HFFc6 (cell line): Measurements from ENCODE around the gene KLHL6. TPM values are rescaled to one million over a fixed set of nuclear protein-coding genes. Genes with fewer than 3 reads are reported as not detected.

Source experiments
- DNase-seq: peaks from one replicate; pipeline ENCODE4 v3.0.0-alpha.2; 2018
- H3K27ac Mint-ChIP-seq: 2 replicates; pipeline ENCODE4 v1.8.0; 2020; ENCODE audit warnings: mild to moderate bottlenecking, mixed read lengths
- H3K27me3 Mint-ChIP-seq: 2 replicates; pipeline ENCODE4 v1.8.0; 2021; ENCODE audit warnings: mild to moderate bottlenecking, moderate library complexity, mixed read lengths; ENCODE audit not compliant: insufficient read depth
- H3K36me3 Mint-ChIP-seq: 2 replicates; pipeline ENCODE4 v1.8.0; 2021; ENCODE audit warnings: low read depth, mixed read lengths
- H3K4me1 Mint-ChIP-seq: 2 replicates; pipeline ENCODE4 v1.8.0; 2020; ENCODE audit warnings: low read depth, mixed read lengths
- H3K4me3 Mint-ChIP-seq: 2 replicates; pipeline ENCODE4 v1.8.0; 2020; ENCODE audit warnings: mild to moderate bottlenecking, moderate library complexity, mixed read lengths
- H3K9me3 Mint-ChIP-seq: 2 replicates; pipeline ENCODE4 v1.8.0; 2020; ENCODE audit warnings: mild to moderate bottlenecking, mixed read lengths
- total RNA-seq, 6 experiments: library from RNA; stranded (reverse); fragmentation: NEBNext Ultra II Directional; extraction: Animal tissue kit (Norgen Biotek cat#: 25700); gene quantifications; 2 replicates in 1 of 6; 3 replicates in 5 of 6; pipeline ENCODE4 v1.2.3, GENCODE V29; 2021
- TF ChIP-seq, protein P1 (sequence below): fragments of 200-600 bp; sonication (generic); IDR thresholded peaks from 2 replicates; pipeline ENCODE4 v1.5.0; 2021; ENCODE audit warnings: antibody characterized with exemption, mild to moderate bottlenecking

The KLHL6 gene
- total RNA-seq, 6 experiments from 2014 or later = not detected

DNA sequence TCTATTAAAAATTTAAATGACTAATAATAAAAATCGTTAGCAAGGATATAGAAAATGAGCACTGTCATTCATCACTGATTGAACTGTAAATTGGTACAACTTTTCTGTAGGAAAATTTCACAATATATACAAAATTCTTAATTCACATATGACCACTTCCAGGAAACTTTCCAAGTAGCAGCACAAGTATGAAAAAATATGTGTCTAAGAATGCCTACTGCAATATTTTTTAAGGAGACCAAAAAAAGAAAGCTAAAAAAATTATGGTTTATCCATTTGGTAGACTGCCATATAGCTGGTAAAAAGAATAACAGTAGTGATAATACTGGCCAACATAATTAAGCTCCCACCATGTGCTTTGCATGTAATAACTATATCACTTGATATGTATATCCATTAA is 59.2 kb downstream of the KLHL6 start:
- no peaks in the 10 kb centered on the region for H3K9me3 Mint-ChIP-seq
- peaks cover 22% of the 10 kb centered on the region for H3K27me3 Mint-ChIP-seq
- no peaks in the 10 kb centered on the region for H3K36me3 Mint-ChIP-seq
- TF ChIP-seq, protein P1, sequence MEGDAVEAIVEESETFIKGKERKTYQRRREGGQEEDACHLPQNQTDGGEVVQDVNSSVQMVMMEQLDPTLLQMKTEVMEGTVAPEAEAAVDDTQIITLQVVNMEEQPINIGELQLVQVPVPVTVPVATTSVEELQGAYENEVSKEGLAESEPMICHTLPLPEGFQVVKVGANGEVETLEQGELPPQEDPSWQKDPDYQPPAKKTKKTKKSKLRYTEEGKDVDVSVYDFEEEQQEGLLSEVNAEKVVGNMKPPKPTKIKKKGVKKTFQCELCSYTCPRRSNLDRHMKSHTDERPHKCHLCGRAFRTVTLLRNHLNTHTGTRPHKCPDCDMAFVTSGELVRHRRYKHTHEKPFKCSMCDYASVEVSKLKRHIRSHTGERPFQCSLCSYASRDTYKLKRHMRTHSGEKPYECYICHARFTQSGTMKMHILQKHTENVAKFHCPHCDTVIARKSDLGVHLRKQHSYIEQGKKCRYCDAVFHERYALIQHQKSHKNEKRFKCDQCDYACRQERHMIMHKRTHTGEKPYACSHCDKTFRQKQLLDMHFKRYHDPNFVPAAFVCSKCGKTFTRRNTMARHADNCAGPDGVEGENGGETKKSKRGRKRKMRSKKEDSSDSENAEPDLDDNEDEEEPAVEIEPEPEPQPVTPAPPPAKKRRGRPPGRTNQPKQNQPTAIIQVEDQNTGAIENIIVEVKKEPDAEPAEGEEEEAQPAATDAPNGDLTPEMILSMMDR = no peak
- no peak overlapping the region for H3K4me3 Mint-ChIP-seq
- no peak for DNase-seq
- 0 out of 2 replicates have a peak, but pooled peaks cover 9% of the 10 kb centered on the region for H3K4me1 Mint-ChIP-seq
- H3K27ac Mint-ChIP-seq = no peak overlapping the region

DNA sequence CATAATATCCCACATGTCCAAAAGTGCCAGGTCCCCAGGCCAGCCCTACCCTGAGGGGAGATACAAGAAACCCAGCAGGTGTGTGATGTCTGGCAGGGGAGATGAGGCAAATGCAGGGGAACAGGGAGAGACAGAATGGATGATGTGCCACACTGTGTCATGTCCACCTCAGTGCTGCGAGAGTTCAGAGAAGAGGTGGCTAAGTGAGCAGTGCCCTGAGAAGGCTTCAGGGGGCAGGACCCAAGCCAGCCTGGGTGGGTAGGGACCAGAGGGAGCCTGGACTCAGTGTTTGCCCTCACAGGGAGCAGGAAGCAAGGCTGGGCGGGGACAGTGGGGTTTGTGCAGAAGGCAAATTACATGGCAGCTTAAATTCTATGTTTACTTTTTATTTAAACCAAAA is 61.2 kb downstream of the KLHL6 start:
- TF ChIP-seq, protein P1 = no peak
- H3K36me3 Mint-ChIP-seq = no peaks in the 10 kb centered on the region
- no peak overlapping the region for H3K27ac Mint-ChIP-seq
- peaks cover 18% of the 10 kb centered on the region for H3K4me1 Mint-ChIP-seq
- no peak overlapping the region for H3K4me3 Mint-ChIP-seq
- peaks cover 19% of the 10 kb centered on the region for H3K27me3 Mint-ChIP-seq
- DNase-seq = no peak
- H3K9me3 Mint-ChIP-seq = no peaks in the 10 kb centered on the region

DNA sequence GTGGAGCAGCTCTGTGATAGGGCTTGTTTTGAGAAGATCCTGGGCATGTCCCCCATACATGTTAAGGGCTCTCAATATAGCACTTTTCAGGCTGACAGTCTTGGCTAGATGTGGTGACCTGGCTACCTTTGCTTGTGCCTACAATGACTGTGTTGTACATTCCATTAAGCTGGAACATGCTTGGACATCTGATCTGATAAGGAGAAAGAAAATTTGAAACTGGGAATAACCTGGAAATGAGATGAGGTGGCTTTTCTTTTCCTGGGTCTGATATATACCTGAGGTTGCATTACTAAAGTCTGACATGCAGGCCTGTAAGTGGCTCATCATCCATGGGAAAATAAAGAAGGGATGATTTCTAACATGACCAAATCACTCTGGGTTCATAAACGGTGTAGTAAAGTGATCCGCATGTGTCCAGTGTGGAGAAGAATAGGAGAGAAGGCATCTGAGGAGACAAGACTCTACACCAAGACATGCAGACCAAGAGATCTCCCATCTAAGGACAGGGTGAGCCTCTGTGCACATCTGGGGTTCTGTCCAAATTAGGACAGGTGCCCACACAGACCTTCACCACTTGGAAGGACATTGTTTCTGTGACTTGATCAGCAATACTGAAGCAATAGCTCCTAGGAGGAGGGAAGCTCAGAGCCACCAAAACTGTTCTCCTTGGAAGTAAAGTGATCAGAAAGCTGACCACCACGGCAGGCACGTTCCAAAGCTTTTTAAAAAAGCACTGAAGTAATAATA is 62.0 kb downstream of the KLHL6 start:
- peaks cover 22% of the 10 kb centered on the region for H3K4me1 Mint-ChIP-seq
- H3K27ac Mint-ChIP-seq = no peak overlapping the region
- TF ChIP-seq, protein P1 = no peak
- H3K4me3 Mint-ChIP-seq = no peak overlapping the region
- no peaks in the 10 kb centered on the region for H3K36me3 Mint-ChIP-seq
- H3K27me3 Mint-ChIP-seq = peaks cover 18% of the 10 kb centered on the region
- no peaks in the 10 kb centered on the region for H3K9me3 Mint-ChIP-seq
- DNase-seq = no peak

DNA sequence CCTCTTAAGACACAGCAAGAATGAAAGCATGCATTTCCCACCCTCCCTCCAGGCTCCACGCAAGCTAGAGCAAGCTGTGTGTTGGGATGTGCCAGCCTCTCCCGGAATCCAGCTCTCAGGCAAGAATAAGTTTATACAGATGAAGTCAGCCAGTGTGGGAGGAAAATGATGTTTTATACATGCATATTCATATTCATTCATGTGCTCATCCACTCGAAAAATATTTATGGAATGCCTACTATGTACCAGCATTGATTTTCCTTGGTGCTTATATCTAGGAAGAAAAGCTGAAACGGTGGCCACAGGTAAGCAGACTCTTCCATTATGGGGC is 62.7 kb downstream of the KLHL6 start:
- DNase-seq = no peak
- Mint-ChIP-seq H3K4me3 (no peak overlapping the region), H3K36me3 (no peaks in the 10 kb centered on the region), H3K27ac (no peak overlapping the region), H3K27me3 (peaks cover 20% of the 10 kb centered on the region), H3K9me3 (no peaks in the 10 kb centered on the region), H3K4me1 (peaks cover 22% of the 10 kb centered on the region)
- TF ChIP-seq, protein P1 = no peak

- Mint-ChIP-seq H3K4me3 (no peak overlapping the region), H3K27ac (no peak overlapping the region), H3K36me3 (no peaks in the 10 kb centered on the region), H3K9me3 (no peaks in the 10 kb centered on the region), H3K4me1 (peaks cover 22% of the 10 kb centered on the region), H3K27me3 (peaks cover 15% of the 10 kb centered on the region)
- no peak for DNase-seq
- TF ChIP-seq, protein P1 = no peak
Observed at GRCh38 chr3:183491923-183492848, 63.3 kb downstream of the KLHL6 start.
